ENCODE data around the gene VWCE.

DNA sequence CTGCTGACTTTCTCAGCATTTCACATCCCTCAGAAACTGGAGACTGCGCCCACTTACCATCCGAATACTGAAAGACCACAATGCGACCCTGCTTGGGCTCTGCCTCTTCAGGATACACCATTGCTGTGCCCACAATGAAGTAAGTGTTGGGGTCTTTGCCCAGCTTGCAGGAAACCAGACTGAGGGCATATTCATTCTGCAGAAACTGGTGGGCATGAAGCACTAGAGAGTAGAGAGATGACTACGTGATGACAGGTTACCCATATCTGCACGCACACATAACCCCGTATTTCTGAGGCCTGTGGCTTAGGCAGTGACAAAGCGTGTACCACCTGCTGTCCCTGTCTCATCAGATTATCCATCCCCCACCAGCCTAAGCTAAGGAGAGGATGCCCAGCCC, 14.6 kb upstream of the VWCE start:
- TF ChIP-seq, protein P1, sequence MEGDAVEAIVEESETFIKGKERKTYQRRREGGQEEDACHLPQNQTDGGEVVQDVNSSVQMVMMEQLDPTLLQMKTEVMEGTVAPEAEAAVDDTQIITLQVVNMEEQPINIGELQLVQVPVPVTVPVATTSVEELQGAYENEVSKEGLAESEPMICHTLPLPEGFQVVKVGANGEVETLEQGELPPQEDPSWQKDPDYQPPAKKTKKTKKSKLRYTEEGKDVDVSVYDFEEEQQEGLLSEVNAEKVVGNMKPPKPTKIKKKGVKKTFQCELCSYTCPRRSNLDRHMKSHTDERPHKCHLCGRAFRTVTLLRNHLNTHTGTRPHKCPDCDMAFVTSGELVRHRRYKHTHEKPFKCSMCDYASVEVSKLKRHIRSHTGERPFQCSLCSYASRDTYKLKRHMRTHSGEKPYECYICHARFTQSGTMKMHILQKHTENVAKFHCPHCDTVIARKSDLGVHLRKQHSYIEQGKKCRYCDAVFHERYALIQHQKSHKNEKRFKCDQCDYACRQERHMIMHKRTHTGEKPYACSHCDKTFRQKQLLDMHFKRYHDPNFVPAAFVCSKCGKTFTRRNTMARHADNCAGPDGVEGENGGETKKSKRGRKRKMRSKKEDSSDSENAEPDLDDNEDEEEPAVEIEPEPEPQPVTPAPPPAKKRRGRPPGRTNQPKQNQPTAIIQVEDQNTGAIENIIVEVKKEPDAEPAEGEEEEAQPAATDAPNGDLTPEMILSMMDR (conservative IDR thresholded peaks at IDR 0.05; ENCODE audit: low read length) = no peak
- TF ChIP-seq EZH2phosphoT487 (IDR thresholded peaks at IDR 0.05; ENCODE audit: borderline replicate concordance) = no peak
